ENCODE measurements around the gene BMPR1B. TPM values are rescaled to one million over a fixed set of nuclear protein-coding genes. Genes with fewer than 3 reads are reported as not detected.

BMPR1B gene
- total and polyA plus RNA-seq, 2 experiments from 2014 or later: 1.6 to 3.3 TPM

DNA sequence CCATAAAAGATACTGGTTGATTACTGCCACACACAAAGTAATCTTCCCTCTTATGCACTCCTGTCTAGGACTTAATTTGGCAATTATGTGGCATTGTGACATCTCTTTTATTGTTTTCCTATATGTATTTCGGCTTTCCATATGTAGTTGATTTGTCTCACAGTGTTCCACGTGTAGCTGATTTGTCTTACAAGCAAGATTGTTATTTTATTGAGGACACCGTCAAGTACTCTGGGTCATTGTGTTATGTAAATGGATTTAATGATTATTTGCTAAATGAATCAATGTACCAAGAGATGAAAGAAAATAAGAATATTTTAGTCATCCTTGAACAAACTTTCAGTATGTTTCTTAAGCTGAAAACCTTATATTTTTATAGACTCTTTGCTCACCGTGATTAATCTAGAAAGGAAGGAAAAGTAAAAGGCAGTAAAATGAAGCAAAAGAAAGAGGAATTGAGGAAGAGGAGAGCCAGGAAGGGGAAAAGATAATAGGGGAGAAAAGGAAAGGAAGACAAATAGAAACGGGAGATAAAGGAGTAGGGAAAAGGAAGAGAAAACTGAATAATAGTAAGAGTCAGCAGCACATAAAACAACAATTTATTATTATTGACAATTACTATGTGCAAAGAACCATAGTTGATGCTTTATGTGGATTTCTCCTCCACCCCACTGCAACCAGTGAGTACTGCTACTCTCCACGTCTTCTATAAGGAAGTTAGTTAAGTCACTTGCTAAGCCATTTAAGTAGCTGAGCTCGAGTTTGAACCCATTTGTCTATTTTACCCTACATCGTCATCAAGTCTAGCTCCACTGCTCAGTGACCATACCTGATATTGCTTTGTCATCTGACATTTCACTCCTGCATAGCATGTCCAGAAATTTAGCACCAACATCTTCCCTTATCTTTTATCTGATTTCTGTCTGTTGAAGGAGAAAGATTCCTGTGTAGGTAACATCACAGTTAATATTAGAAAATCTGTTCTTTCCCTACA lies 336.5 kb downstream of the BMPR1B start:
- DNase-seq (ENCODE audit: low spot score): no peak
- WGBS (ENCODE audit: low lambda C conversion rate, missing lambda C conversion rate): 62% methylated on average over 8 of the region's 8 CpGs

DNA sequence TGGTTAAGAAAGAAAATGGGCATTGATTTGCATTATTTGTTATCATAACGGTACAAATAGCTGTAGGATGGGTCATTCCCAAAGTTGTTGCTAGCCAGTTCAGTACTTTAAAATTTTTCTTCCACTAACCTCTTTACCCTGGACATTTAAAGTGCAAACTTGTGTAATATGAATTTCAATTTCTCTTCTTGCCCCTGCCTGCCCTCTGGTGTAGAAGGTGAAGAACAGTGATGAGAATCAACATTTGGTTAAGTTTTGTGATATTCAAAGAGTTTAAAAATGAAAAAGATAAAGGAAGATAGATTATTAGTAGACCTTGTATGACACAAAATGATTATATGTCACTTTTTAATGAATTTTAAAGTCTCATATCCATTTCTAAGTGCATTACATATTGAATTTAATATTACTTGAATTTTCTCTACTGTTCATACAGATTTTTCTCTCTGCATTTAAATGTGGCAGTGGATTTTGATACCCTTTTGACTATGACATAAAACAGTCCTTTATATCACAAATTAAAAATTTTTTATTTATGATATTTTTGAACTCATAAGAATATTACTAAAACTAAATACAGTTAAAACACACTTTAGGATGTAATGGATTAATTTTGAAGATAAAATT lies 337.7 kb downstream of the BMPR1B start:
- Histone ChIP-seq H4K20me1 (ENCODE audit: insufficient read depth, poor library complexity, severe bottlenecking) (no peaks in the 10 kb centered on the region), H2AFZ (no peak overlapping the region), H3K79me2 (no peaks in the 10 kb centered on the region), H3K9me3 (ENCODE audit: low read depth) (no peaks in the 10 kb centered on the region), H3K27me3 (no peaks in the 10 kb centered on the region), H3K9me2 (replicated peaks; ENCODE audit: insufficient read depth) (no peaks in the 10 kb centered on the region), H3K27ac (no peak overlapping the region), H3K36me3 (replicated peaks; ENCODE audit: insufficient read depth, low read depth) (no peaks in the 10 kb centered on the region), H3K4me1 (ENCODE audit: insufficient read depth) (no peaks in the 10 kb centered on the region), H3K4me2 (no peak overlapping the region), H3K4me3 (no peak overlapping the region)
- WGBS (ENCODE audit: low lambda C conversion rate, missing lambda C conversion rate): 63% methylated on average over 1 of the region's 1 CpG
- DNase-seq (ENCODE audit: low spot score): peak; percentile 58
- TF ChIP-seq, protein P1, sequence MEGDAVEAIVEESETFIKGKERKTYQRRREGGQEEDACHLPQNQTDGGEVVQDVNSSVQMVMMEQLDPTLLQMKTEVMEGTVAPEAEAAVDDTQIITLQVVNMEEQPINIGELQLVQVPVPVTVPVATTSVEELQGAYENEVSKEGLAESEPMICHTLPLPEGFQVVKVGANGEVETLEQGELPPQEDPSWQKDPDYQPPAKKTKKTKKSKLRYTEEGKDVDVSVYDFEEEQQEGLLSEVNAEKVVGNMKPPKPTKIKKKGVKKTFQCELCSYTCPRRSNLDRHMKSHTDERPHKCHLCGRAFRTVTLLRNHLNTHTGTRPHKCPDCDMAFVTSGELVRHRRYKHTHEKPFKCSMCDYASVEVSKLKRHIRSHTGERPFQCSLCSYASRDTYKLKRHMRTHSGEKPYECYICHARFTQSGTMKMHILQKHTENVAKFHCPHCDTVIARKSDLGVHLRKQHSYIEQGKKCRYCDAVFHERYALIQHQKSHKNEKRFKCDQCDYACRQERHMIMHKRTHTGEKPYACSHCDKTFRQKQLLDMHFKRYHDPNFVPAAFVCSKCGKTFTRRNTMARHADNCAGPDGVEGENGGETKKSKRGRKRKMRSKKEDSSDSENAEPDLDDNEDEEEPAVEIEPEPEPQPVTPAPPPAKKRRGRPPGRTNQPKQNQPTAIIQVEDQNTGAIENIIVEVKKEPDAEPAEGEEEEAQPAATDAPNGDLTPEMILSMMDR (IDR thresholded peaks at IDR 0.05; ENCODE audit: poor library complexity): peak; percentile 78
- TF ChIP-seq EZH2phosphoT487 (IDR thresholded peaks at IDR 0.05; ENCODE audit: low read depth, severe bottlenecking, unreplicated experiment): no peak

More for the DNA sequence above, 336.5 kb downstream of the BMPR1B start:
- Histone ChIP-seq H3K9me3 (ENCODE audit: low read depth) (no peaks in the 10 kb centered on the region), H3K4me1 (ENCODE audit: insufficient read depth) (no peaks in the 10 kb centered on the region), H3K36me3 (replicated peaks; ENCODE audit: insufficient read depth, low read depth) (no peaks in the 10 kb centered on the region), H3K79me2 (no peaks in the 10 kb centered on the region), H2AFZ (no peak overlapping the region), H3K4me3 (no peak overlapping the region), H3K4me2 (no peak overlapping the region), H3K27me3 (no peaks in the 10 kb centered on the region), H3K27ac (no peak overlapping the region), H4K20me1 (ENCODE audit: insufficient read depth, poor library complexity, severe bottlenecking) (no peaks in the 10 kb centered on the region), H3K9me2 (replicated peaks; ENCODE audit: insufficient read depth) (no peaks in the 10 kb centered on the region)
- TF ChIP-seq EZH2 (IDR thresholded peaks at IDR 0.05; ENCODE audit: borderline replicate concordance) (no peak), EZH2phosphoT487 (IDR thresholded peaks at IDR 0.05; ENCODE audit: low read depth, severe bottlenecking, unreplicated experiment) (no peak)
- TF ChIP-seq, protein P1 (IDR thresholded peaks at IDR 0.05; ENCODE audit: poor library complexity): no peak

DNA sequence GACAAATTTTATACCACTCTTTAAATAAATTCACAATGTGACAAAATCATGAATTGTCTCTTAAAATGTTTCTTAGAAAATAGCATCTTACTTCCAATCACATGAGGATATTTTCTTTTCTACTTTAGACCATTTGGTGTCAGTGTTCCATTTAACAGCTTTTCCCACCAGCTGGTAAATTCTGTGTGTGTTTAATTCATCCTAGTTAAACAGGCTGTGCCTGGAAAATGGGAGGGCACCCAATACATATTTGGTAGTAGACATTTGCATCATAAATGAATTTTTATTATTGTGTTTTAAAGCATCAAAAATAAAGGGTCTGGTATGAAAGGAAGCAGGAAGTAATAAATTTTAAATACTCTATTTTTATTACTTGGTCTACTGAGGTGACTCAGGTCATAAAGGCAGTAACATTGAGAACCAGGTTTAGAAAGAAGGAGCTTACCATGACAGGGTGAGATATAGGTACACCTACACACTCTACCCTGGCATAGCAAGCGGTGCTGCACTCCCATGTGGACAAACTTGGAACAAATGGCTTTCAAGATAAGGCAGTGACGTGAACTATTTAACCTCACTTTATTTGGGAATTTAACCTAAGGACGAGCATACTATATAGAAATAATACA lies 344.5 kb downstream of the BMPR1B start:
- H3K9me3 ChIP-seq (ENCODE audit: low read depth): no peaks in the 10 kb centered on the region
- no peaks in the 10 kb centered on the region for H3K79me2 ChIP-seq
- no peaks in the 10 kb centered on the region for H4K20me1 ChIP-seq (ENCODE audit: insufficient read depth, poor library complexity, severe bottlenecking)
- no peak overlapping the region for H2AFZ ChIP-seq
- no peaks in the 10 kb centered on the region for H3K9me2 ChIP-seq (replicated peaks; ENCODE audit: insufficient read depth)
- no peak overlapping the region for H3K4me3 ChIP-seq
- no peak overlapping the region for H3K27ac ChIP-seq
- no peak overlapping the region for H3K4me2 ChIP-seq
- no peaks in the 10 kb centered on the region for H3K27me3 ChIP-seq
- no peaks in the 10 kb centered on the region for H3K36me3 ChIP-seq (replicated peaks; ENCODE audit: insufficient read depth, low read depth)
- DNase-seq (ENCODE audit: low spot score): no peak
- TF ChIP-seq EZH2 (IDR thresholded peaks at IDR 0.05; ENCODE audit: borderline replicate concordance): no peak
- TF ChIP-seq EZH2phosphoT487 (IDR thresholded peaks at IDR 0.05; ENCODE audit: low read depth, severe bottlenecking, unreplicated experiment): no peak
- TF ChIP-seq, protein P1 (IDR thresholded peaks at IDR 0.05; ENCODE audit: poor library complexity): no peak
- WGBS (ENCODE audit: low lambda C conversion rate, missing lambda C conversion rate): 75% methylated on average over 3 of the region's 3 CpGs
- H3K4me1 ChIP-seq (ENCODE audit: insufficient read depth): peaks cover 9% of the 10 kb centered on the region

All from hepatocyte (in vitro differentiated cells).